GM19239 (cell line): ENCODE measurements around the gene MYLK3.

Source experiments
- DNase-seq: peaks from one replicate; pipeline ENCODE4 v3.0.0; 2011; ENCODE audit warnings: low spot score; ENCODE audit not compliant: insufficient read length
- FAIRE-seq: peaks from 2 replicates; lab custom pipeline; 2011; peaks lifted over from hg19 to GRCh38; lab: Jason Lieb, UNC

Gene MYLK3

DNA sequence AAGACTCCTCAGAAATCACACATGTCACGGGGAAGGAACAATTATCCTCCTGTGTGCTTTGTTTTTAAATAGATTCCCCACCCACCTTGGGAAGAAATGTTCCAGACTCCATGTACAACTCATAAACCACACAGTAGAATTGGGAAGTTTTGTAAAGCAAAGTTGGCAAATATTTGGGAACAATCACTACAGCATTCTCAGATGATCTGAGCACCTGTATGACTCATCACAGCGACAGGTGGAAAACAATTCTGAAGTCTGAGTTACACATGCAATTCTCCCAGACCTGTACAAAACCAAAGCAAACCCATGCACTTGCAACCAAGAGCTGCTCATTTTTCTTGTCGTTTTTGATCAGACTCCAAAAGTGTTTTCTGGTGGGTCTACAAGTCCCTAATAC, 14.4 kb upstream of the MYLK3 start:
- DNase-seq (no peak), FAIRE-seq (no peak)

DNA sequence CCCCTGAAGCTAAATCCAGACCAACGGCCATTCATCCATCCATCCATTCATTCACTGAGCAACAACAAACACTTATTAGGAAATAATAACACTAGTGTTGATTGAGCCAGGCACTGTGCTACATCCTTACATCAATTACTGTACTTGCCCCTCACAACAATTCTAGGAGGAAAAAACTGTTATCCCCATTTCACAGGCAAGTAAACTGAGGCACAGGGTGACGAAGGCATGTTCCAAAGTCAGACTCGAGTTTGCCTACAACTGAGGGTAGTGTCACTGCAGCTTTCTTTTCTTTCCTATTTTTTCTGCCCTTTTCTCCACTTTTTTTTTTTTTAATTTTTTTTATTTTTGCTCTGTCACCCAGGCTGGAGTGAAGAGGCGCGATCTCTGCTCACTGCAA, 11.2 kb upstream of the MYLK3 start:
- DNase-seq, result no peak
- no peak for FAIRE-seq

DNA sequence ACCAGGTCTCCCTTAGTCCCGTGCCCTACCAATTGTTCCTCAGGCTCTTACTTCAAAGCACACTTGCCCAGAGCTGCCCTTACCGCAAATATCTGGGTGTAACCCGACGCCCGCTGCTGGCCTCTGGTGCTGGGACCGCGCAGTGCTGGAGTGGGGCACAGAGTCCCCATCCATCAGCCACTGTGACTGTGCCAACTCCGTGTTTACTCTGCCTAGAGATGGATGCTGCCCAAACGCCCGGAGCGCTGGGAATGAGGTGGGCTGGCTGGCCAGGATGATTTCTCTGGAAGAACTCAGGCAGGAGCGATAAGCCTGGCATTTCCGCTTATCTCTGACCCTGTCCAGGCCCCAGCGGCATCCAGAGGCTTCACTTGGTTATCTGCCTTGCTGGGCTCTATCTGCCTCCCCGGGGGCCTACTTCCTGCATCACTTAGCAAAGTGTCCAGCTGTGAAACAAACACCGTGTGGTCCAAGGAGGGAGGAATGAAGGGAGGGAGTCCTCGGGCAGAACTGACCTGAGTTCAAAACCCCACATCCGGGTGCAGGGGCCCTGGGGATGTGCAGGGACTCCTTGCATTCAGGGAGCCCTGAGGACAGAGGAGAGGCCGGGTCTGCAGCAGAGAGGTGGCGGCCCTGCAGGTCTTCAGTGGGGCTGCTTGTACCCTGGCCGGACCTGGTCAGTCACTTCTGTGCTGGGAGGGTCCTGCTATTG, 9.4 kb upstream of the MYLK3 start:
- DNase-seq, result no peak
- no peak for FAIRE-seq

DNA sequence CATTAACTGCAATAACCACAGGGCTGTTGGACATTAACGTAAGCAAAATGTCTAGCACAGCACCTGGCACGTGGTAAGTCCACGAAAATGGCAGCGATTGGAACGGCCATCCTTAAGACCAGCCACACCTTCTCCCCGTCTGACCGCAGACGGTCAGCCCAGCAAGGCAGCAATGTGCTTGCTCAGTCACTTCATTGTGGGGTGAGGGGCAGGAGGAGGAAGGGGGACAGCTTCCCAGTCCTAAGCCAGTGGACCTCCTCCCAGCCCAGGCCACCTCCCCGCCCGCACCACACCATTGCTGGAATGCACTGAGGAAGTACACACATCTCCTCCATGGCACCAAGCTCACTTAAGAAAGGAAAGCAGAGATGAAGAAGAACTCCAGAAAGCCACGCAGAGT, 8.6 kb upstream of the MYLK3 start:
- no peak for FAIRE-seq
- no peak for DNase-seq

DNA sequence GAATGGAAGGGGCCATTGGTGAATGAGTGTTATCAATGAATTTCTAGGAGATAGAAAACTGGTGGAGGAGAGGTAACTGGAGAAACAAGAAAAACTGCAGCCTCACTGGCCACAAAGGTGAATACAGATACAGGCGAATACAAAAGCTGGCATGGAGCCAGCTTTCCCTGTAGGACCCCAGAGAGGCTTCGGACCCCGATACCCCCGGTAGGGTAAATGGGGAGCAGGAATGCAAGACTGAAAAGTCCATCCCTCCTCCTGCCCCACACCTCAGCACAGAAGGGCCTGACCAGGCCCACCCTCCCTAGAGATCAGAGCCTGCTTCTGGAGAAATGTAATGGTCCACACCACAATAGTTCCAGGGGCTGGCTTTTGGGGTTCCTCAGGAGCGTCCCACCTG, 4.9 kb upstream of the MYLK3 start:
- FAIRE-seq, result no peak
- no peak for DNase-seq

DNA sequence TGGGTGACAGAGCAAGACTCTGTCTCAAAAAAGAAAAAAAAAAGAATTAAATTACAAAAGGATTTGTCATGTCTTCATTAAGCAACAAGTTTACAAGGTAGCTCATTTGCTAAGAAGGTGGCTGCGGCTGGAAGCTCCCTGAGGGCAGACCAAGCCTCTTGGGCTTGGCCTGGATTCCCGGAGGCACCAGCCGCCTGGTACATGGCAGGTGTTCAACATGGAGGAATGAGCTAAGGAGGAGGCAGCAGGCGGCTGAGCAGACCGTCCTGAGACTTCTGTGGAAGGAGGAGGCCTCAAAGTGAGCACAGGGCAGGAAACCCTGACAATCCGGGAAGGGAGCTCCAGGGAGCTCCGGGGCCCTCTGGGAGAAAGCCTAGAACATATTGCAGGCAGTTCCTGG, 3.2 kb upstream of the MYLK3 start:
- DNase-seq (no peak), FAIRE-seq (no peak)

DNA sequence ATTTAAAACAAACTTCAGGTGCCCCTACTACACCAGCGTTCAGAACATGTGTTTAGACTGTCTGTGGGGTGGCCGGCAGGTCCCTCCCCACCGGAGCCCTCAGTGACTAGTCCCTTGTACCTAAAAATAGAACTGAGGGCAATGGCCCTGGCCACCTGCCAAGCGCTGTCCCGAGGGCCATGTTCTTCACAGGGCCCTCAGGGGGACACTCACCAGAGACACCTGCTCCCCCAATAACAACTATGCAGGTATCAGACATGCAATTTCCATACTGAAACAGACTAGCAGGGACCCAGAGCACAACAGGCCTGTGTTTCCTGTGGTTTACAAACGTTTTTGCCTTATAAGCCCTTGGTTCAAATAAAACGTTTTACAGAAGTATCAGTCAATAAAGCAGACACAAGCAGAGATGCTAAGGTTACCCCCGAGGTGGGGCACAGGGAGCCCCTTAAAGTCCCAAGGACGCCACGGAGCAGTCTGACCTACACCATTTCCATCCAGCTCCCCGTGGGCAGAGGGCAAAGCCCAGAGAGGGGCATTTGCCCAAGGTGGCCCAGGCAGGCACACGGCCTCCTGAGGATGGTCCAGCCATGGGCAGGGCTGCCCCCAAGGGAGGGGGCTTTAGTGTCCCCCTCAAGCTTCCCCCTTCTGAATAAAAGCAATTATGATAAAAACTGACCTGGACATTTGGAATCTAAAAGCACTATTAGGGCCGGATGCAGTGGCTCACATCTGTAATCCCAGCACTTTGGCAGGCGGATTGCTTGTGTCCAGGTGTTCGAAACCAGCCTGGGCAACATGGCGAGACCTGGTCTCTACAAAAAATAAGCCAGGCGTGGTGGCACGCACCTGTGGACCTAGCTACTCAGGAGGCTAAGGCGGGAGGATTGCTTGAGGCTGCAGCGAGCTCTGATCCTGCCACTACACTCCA, 896 bp upstream of the MYLK3 start:
- peak; percentile 39 for FAIRE-seq
- DNase-seq, result no peak

DNA sequence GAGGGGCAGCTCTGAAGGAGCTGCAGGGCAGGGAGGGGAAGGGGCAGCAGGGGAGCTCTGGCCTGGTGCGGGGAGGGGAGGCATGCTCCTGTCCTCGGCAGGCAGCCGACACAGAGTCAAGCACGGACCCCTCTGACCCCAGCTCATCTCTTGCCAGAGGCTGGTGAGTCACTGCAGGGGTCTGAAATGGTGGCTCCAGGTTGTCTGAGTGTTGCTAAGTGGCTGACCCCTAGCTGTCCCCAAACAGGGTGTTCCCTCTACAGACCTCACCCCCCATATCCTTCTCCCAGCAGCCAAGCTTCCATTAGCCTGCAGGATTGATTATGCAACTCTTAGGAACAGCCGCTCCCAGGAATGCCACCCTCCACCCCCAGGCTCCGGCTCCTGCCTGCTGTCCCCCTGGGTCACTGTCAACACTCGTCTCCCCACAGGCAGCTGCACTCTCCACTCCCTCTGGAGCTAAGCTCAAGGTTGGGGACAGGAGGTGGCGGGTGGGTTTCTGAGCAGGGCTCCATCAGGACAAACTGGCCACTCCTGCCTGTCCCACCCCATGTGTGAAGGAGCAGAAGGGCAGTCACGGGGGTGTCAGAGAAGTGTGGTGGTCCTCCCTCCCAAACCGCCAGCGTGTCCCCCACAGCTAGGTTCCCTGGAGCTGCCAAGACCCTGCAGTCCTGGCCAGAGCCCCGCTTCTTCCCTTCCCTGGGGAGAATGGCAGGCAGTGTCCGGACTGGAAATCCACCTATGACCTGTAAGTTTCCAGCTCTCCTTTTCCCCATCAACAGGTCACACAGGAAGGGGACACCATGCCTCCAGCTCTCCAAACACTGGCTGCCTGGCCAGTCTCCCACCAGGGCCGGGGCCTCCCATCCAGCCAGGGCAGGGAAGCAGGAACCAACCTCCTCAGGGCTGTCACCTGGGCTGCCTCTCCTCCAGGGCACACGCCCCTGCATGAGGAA, 1.0 kb downstream of the MYLK3 start:
- DNase-seq (no peak), FAIRE-seq (no peak)

DNA sequence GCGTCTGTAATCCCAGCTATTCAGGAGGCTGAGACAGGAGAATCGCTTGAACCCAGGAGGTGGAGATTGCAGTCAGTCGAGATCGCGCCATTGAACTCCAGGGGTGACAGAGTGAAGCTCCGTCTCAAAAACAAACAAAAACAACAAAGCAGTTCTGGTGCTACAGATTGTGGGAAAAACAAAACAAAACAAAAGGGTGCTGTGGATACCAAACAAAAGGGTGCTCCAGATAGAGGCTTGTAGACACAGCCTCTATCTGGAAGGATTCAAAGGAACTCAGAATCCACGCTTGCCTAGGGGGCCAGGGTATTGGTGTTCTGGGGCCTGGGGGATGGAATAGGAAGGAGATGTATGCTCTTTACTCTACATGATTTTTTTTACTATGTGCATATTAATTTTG, 2.5 kb downstream of the MYLK3 start:
- DNase-seq (no peak), FAIRE-seq (no peak)

DNA sequence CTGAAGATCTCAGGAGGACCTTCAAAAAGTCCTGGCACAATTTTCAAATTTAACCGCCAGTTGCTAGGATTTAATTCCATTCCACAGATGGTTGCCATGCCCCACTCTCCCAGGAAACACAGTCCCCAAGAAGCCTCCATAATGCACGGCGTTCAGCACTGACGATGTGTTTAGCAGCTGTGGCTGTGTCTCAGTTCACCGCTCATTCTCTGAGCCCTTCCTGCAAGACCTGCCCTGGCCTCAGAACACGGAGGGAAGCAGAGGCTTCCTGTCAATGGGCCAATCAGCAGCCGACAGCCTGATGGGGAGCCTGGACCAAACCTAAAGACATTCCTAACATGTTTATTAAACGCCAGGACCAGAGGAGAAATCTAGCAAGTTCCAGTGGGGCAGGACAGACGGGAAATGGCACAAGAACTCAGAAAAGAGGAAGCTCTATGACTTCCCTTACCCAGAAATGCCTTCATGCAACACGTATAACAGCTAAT, 4.9 kb downstream of the MYLK3 start:
- FAIRE-seq, result no peak
- peak; percentile 47 for DNase-seq

DNA sequence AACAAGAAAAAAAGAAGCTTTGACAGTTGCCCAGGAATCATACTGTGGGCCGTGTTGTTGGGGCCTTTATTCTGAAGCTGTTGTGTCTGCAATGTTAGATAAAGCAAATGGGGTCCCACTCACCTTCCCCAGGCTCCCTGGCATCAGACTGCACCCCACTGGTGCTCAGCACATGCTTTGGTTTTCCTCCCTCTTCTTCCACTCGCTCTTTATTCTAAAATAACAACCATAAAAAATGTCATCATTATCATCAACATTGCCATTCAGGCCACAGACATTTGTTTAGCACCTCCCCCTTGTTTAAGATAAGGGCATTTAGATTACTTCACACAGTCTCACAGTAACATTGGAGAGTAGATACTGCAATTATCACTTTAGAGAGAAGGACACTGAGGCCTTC, 8.2 kb downstream of the MYLK3 start:
- FAIRE-seq, result no peak
- DNase-seq, result no peak

DNA sequence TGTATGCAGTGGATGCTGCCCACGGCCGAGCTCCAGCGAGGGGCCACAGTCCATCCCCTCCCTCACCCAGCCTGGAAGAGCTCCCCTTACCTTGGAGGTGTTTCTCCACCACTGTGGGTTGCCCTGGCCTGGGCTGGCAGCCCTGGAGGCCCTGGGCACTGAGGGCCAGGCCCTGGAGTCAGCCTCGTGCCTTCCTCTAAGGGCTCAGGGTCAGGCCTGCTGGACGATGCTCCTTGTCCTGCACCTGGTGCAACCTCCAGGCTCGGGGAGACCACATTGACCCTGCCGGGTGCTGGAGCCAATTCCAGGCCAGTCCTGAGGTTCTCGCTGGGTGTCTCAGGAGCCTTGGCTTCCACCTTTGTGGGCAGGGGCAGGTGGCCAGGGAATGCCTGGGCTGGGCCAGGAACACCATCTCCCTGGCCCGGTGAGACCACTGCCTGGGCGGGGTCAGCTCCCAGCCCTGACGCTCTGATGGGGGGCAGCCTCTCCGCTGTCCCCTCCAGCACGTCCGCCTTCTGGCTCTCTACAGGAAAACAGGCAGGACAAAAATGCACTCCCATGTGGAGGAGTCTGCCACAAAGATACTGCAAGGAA, 10.4 kb downstream of the MYLK3 start:
- DNase-seq, result no peak
- FAIRE-seq, result no peak

DNA sequence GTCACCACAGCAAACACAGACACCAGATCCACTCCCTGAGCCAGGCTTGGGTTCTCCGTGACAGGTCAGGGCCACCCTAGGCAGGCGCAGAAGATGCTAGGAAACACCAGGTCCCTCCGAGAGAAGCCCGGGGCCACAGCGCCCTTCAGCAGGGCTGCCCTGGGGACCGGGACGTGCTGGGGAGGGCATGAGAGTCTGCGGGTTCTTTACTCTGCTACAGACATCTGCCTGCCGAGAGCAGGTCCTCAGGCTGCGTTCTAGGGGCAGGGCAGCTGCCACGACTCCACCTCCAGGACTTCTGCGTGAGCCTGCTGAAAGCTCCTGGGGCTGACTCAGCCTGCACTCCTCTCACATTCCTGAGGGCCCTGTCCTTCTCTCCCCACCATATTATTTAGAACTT, 11.4 kb downstream of the MYLK3 start:
- no peak for DNase-seq
- FAIRE-seq, result no peak

DNA sequence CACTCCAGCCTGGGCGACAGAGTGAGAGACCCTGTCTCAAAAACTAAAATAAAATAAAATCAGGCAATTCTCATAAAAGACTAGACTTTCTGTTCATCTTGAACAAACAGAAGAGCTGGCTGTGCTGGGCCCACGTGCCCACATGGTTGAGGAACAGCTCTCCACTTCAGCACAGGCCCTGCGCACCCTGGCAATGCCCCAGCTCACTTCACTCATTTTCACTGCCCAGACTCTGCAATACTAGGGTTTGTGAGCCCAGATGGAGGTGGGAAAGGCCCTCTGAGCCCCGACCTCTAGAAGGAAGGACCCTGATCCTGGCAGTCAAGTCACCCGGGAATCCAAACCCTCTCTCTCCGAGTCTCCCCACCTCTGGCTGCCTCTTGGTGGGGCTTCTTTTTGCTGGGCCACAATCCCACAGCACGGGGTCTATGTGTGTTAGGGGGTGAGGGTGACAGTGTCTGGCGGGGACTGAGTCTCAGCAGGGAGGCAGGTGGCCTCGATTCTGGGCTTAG, 14.8 kb downstream of the MYLK3 start:
- FAIRE-seq (no peak), DNase-seq (no peak)

DNA sequence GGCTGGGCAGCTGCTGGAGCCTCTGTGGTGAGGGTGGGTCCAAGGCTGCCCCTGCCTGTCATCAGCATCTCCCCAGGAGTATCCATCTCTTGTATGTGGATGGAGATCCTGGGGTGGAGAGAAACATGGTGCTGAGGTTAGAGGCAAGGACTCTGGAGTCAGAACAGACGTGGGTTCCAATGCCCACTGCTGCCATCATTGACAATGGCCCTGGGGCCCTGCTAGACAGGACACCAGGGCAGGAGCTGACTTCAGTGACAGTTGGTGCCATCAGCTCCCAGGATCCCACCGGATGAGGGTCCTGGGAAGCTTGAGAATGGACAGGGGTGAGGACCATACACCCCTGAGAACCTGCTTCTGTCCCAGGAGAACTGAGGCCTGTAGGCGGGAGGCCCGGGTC, 15.6 kb downstream of the MYLK3 start:
- no peak for FAIRE-seq

DNA sequence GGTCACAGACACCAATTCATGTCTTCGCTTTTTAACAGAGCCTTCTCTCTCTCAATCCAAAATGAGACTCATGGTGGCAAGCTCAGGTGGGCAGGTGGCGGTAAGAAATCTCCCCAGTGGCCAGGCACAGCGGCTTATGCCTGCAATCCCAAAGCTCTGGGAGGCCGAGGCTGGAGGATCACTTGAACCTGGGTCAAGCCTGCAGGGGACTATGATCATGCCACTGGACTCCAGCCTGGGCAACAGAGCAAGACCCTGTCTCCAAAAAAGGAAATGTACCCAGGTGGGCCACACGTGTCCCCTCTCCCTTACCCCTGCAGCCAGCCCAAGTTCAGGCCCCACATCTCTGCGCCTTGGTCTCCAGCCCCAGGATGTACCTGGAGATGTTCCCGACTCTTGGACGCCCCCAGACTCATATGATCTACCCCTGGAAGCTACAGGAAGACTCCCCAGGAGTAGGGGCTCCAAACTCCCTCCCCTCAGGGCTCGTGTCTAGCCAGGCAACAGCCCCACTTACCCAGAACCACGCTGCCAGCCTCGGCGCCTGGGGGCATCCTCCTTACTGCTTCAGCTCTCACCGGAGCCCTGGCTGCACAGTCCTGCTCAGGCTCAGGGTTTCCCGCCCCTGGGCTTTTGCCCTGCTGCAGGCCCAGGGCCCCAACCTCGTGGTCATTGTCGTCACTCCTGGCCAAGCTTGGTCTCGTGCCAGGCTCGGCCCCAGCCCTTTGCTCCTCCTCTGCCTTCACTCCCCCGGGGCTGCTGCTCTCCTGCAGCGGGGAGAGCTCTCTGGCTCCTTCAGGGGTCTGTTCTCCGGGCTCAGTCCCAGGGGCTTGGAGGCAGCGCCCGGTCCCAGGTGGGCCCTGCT, 16.2 kb downstream of the MYLK3 start:
- DNase-seq (no peak), FAIRE-seq (no peak)

More for the DNA sequence above, 15.6 kb downstream of the MYLK3 start:
- no peak for DNase-seq

DNA sequence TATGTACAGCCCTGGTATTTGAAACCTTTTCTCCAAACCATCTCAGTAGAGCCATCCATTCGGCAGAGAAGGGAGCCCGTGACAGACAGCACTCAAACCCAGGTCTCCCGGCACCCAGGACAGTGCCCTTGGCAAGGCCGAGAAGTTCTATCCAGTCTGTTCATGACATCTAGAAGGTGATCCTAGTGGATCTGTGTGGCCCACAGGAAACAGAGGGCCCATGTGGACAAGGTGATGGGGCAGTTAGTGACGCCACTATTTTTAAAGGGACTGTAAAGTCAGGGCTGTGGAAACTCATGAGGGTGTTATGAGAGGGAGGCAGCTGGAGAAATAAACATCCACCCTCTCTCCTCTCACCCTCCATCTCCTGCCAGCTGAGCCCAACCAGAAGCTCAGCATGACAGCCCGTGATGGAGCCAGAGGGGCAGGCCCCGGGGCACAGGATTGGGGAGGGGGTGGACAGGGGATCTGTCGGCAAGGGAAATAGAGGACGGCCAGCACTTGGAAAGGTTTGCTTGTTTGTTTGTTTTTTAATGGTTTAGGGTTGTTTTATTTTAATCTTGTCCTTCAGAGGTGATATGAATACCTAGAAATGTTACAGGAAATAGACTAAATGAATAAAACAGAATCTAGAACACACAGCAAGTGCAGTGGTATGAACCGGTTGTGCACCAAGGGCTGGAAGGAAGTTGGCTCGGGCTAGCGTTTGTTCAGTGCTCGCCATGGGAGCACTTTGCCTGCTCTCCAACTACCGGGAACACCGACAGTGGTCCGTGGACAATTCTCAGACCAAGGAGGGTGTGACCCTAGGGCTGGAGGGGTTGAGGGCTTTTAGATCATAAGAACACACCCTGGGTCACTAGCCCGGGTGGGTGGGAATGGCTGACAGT, 17.1 kb downstream of the MYLK3 start:
- no peak for DNase-seq
- FAIRE-seq, result no peak

DNA sequence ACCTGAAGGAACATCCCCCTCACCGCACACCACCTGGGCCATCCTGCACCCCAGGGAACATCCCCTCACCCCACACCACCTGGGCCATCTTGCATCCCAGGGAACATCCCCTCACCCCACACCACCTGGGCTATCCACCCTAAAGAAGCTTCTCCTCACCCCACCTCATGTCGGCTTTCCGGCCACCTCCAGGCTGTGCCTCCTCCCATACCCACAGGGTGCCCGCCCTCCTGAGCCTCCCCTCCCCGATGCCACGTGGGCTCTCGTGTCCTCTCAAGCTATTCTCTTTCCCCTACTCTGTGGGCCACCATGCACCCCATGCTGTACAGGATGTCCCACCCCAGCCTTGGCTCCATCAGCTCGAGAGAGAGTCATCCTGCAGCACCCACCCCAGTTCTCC, 18.0 kb downstream of the MYLK3 start:
- DNase-seq (no peak), FAIRE-seq (no peak)
